ENCODE measurements around the gene ST6GALNAC1. TPM values are rescaled to one million over a fixed set of nuclear protein-coding genes. Genes with fewer than 3 reads are reported as not detected.

ST6GALNAC1 gene
- total RNA-seq, 4 donors from 2014 or later, result 2.4 to 5.6 TPM; not detected in 2

DNA sequence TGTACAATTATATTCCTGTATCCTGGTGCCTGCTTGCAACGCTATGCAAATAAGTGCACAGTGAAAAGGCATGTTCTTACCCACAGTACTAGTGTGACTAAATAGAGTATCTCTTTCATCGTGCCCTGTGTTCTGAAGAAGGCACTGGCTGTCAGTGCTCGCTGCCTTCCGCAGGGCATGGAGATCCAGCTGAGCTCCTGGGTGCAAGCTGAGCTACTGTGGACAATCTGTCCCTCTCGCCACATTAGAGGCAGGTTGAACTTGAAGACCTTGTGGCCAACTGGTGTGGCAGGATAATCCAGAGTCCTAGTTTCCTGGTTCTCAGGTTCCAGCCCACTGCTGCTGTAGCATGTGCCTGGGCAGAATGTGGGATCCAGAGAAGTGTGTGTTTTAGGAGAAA, 1.9 kb upstream of the ST6GALNAC1 start:
- 63 to 72% methylated on average over 5 of the region's 5 CpGs for WGBS, 2 donors
- TF ChIP-seq, protein P1, sequence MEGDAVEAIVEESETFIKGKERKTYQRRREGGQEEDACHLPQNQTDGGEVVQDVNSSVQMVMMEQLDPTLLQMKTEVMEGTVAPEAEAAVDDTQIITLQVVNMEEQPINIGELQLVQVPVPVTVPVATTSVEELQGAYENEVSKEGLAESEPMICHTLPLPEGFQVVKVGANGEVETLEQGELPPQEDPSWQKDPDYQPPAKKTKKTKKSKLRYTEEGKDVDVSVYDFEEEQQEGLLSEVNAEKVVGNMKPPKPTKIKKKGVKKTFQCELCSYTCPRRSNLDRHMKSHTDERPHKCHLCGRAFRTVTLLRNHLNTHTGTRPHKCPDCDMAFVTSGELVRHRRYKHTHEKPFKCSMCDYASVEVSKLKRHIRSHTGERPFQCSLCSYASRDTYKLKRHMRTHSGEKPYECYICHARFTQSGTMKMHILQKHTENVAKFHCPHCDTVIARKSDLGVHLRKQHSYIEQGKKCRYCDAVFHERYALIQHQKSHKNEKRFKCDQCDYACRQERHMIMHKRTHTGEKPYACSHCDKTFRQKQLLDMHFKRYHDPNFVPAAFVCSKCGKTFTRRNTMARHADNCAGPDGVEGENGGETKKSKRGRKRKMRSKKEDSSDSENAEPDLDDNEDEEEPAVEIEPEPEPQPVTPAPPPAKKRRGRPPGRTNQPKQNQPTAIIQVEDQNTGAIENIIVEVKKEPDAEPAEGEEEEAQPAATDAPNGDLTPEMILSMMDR (IDR thresholded peaks at IDR 0.05), result no peak
- TF ChIP-seq POLR2A (IDR thresholded peaks at IDR 0.05), result no peak
- intact Hi-C loops (cut with DNase I; ENCODE audit: low total_unique reads), result no loop called here
- H3K4me3 ChIP-seq (ENCODE audit: low read depth, poor library complexity, severe bottlenecking), result no peak overlapping the region
- no peak for DNase-seq (ENCODE audit: low spot score in 2 of 2)

DNA sequence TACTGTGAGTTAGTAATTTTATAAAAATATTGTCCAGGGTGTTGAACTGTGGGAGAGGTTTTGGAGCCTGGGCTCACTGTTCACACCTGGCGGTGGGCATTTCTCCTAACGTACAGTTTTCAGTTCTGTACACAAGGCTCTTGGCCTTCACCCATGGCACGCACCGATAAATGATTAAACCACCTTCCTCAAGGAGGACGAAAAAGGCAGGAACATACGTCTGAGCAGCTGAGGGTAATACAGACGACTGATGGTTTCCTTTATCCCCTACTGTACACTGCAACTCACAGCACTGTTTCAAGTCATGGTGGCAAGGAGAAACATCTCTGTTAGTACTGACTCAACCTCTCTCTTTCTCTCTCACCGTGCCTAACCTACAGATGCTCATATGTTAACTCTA, 1.4 kb upstream of the ST6GALNAC1 start:
- H3K4me3 ChIP-seq (ENCODE audit: low read depth, poor library complexity, severe bottlenecking), result no peak overlapping the region
- intact Hi-C loops (cut with DNase I; ENCODE audit: low total_unique reads), result no loop called here
- TF ChIP-seq POLR2A (IDR thresholded peaks at IDR 0.05), result no peak
- TF ChIP-seq, protein P1 (IDR thresholded peaks at IDR 0.05), result no peak
- 86 to 93% methylated on average over 8 of the region's 8 CpGs for WGBS, 2 donors
- DNase-seq (ENCODE audit: low spot score in 2 of 2), result no peak

DNA sequence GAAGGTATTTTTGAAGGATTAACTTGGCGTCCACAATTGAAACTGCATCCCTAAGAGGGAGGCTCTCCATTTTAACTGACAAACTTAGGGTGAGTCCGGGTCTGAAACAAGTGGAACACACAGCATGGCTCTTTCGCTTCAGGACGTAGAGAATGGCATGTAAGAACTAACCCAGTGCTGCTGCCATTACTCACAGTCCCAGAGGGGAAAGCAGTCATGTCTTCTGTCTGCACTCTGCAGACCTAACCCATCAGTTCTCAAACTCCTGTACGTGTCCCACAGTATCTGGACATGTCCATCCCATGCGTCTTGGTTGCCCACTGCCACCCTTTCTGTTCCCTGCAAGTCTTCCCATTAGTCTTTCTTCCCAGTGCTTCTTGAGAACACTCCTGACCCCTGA, 563 bp downstream of the ST6GALNAC1 start:
- no peak overlapping the region for H3K4me3 ChIP-seq (ENCODE audit: low read depth, poor library complexity, severe bottlenecking)
- WGBS, 2 donors, result 84 to 85% methylated on average over 6 of the region's 6 CpGs
- intact Hi-C loops (cut with DNase I; ENCODE audit: low total_unique reads), result no loop called here
- TF ChIP-seq, protein P1 (IDR thresholded peaks at IDR 0.05), result no peak
- no peak for TF ChIP-seq POLR2A (IDR thresholded peaks at IDR 0.05)
- peak in 1 of 2 donors; percentile 37 for DNase-seq (ENCODE audit: low spot score in 2 of 2)

DNA sequence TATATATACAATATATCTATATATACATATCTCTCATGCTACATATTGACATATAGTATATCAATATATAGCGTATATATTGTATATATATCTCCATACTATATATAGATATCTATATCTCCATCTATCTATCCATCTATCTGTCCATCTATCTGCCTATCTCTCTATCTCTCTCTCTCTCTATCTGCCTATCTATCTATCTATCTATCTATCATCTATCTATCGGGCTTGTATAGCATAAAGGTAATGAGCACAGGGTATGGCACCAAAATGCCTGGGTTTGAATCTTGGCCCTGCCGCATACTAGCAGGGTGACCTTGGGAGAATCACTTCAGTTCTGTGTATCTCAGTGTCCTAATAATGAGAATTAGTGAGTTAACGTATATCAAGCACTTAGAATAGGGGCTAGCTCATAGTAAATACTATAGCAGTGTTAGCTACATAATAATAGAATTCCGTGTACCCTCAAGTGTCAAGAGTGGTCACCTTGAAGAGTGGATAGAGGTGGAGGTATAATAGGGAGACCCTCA, 1.5 kb downstream of the ST6GALNAC1 start:
- DNase-seq (ENCODE audit: low spot score in 2 of 2), result no peak
- no peak for TF ChIP-seq POLR2A (IDR thresholded peaks at IDR 0.05)
- TF ChIP-seq, protein P1 (IDR thresholded peaks at IDR 0.05), result no peak
- 95% methylated on average over 5 of the region's 5 CpGs for WGBS, 2 donors
- H3K4me3 ChIP-seq (ENCODE audit: low read depth, poor library complexity, severe bottlenecking), result no peak overlapping the region
- intact Hi-C loops (cut with DNase I; ENCODE audit: low total_unique reads), result no loop called here

DNA sequence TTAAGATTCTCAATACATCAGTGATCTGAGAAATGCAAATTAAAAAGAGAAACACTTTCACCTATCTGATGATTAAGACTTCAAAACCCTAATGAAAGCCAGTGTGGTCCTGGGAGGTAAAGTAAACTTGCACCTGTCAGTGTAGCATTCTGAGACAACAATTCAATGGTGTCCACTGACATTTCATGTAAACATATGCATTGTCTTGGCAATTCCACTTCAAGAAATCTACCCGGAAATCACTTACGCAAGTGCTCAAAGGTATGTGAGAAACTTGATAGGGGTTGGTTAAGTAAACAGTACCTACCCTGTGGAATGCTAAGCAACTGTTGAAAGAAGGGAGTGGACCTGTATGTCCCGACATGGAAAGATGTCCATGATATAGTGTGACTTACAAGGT, 2.1 kb downstream of the ST6GALNAC1 start:
- TF ChIP-seq, protein P1 (IDR thresholded peaks at IDR 0.05), result no peak
- no peak for TF ChIP-seq POLR2A (IDR thresholded peaks at IDR 0.05)
- intact Hi-C loops (cut with DNase I; ENCODE audit: low total_unique reads), result no loop called here
- DNase-seq (ENCODE audit: low spot score in 2 of 2), result no peak
- H3K4me3 ChIP-seq (ENCODE audit: low read depth, poor library complexity, severe bottlenecking), result no peak overlapping the region
- 68 to 71% methylated on average over 3 of the region's 3 CpGs for WGBS, 2 donors
